Medulla oblongata (tissue), 1 donor: Measurements from ENCODE around the gene EMILIN2.
"Not testable (repeated sequence)": the region's sequence is repeated elsewhere in the genome, so short reads cannot be mapped to it uniquely, and the experiment has no call there.

Source experiments
- DNase-seq: peaks from one replicate; pipeline ENCODE4 v3.0.0-alpha.2; 2015; ENCODE audit errors: extremely low spot score

EMILIN2 gene

DNA sequence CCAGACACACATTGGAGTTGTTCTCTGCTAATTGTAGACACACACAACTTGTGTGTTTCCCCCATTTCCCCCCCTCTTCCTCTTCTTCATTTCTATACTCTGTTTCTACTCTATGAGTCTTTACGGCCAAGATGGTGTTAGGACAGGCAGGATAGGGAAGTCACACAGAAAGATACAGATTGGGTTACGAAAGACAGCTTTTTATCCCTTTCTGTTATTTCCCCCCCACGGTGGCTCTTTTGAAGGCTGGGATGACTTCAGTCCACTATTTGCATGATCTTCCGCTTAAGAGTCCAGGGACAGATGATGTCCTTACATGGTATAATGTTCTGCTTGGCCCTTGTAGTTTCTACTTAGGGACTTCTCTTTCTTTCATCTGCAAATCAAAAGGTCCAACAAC, 1.6 kb upstream of the EMILIN2 start:
- DNase-seq, result no peak

DNA sequence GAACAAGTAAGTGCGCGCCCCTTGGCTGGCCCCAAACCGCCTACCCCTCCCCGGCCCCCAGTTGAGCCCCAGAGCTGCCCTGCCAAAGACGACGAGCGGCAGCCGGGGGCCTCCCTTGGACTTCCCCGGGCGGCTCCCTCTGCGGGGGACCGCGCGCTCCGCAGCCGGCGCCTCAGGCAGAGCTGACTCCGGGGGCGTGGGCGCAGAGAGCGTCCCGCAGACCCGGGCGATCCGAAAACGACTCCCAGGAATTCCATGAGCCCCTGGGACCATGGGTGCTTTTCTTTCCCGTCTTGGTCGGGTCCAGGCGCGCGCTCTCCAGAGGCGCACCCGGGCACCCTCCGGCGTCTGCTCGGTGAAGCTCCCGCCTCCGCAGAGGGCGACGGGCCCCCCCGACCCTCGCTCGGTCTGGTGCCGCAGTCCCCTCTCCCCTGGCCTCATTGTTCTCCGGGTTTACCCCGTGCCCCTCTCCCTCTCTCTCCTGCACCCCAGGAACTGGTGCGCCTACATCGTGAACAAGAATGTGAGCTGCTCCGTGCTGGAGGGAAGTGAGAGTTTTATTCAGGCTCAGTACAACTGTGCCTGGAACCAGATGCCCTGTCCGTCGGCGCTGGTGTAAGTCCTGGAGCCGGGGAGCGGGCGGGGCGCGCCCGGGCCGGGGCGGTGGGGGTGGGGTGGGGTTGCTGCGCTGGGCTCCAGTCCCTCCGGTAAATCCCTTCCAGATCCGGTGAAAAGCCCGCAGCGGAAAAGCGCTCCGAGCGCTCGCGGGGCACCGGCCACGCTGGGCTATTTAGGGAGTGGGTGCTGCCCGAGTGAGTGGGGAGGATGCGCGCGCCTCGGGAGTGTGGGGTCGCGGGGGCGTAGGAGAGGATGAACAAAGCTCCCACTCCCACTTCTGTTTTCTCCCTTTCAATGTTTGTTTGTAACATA, 776 bp downstream of the EMILIN2 start:
- DNase-seq, result no peak

DNA sequence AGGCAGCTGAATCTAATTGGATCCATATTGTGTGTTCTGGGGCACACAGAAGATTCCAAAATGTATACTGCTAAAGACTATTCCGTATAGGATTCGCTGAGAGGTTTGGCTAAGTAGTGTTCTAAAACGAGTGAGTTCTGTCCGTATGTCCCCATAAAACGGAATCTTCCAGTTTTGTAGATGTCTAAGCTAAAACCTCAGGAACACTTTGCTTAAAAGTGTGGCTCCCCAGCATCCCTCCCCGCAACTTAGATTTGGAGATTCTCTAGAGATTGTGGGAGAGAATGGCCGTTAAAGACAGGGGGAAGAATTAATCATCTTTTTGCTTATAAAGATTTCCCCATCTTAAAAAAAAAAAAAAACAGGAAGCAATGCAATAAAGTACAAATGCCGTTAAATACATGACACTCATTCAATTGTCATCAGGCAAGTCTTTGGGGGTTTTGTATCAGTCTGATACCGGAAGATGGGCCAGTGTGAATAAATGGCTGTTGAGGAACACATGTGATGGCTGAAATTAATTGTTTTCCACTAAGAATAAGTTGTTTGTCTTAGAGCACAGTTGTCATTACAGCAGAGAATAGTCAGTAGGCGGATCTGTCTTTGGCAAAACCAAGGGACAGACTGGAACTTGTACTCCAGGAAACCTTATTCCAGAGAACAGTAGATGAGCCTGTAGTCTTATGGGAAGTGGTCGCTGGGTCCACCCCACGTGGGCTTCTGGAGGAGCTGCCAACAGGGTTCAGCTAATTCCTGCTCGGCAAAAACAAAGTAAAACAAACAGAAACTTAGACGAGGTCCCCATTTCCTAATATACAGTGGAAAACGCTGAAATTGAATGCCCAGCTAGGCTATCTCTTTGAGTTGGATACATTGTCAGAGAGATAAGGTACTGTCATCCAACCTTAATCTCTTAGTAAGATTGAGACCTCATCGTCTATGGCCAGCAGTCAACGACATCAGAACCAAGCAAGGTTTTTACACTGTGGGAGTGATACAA, 1.7 kb downstream of the EMILIN2 start:
- peak; percentile 65 for DNase-seq

DNA sequence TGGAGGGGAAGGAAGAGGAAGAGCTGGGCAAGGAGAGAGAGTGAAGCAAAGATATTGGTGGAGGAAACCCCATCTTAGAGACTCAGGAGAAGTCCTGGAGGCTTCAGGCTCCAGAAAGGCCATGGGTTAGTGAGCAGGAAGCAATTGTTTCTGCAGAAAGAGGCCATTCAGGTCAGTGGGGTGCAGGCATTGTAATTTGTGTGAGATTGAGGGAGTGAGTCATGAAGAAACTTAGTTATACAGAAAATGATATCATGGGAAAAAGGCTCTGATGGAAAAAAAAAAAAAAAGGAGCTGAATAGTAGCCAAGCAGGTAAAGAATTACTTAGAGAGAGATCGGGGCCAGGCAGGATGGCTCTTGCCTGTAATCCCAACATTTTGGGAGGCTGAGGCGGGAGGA, 4.0 kb downstream of the EMILIN2 start:
- no peak for DNase-seq

DNA sequence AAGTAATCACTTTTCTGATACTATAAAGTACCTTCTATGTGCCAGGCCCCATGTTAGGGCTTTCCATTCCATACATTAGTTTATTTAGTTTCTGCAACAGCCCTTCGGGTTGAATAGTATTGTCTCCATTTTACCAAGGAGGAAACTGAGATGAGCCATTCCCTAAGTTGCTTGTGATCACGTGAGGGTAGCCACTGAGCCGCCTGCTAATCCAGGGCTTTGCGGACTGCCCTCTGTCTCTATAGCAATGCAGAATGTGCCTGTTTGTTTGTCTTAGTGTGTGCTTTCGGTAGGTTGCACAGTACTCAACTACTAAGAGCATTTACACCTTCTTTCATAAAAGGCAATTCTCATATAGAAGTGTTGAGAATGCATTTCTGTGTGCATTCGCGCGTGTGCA, 5.0 kb downstream of the EMILIN2 start:
- DNase-seq, result no peak

DNA sequence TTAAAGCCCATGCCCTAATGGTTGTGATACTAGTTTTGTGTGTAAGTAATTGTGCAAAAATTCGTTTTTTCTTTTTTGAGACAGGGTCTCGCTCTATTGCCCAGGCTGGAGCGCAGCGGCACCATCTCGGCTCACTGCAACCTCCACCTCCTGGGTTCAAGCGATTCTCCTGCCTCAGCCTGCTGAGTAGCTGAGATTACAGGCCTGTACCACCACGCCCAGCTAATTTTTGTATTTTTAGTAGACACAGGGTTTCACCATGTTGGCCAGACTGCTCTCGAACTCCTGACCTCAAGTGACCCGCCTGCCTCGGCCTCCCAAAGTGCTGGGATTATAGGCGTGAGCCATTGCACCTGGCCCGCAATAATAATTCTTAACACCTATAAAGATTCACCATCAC, 5.7 kb downstream of the EMILIN2 start:
- not testable (repeated sequence) for DNase-seq

DNA sequence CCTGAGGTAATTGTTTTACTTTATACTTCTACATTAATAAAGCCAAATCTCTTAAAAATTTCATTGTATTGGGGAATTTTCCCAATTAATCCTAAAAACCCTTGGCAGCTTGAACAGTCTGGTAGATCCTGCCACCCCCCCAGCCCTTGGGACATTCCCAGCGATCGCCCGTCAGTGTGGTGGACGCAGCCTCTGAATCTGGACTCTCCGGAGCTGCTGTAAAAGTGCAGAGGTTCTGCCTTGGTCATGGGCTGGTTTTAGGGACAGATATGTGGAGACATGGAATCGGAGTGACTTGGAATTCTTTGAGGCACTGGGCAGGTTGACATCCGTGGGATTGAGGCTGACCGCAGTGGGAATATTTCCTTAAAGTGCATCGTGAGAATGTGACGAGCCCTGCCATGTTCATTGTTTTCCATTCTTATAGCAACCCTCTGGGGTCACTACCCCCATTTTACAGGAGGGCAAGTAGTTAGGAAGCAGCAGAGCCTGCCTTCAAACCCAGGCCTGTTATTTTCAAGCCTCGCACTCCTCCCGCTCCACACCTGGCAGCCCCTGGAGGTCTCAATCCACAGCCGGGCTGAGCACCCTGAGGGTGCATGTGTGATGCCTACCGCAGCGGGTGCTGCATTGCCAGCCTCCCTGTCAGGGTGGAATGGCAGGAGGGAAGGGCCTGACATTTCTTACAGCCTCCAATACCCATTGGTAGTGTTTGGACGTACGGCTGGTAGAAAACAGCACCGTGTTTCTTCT, 6.5 kb downstream of the EMILIN2 start:
- DNase-seq, result no peak

DNA sequence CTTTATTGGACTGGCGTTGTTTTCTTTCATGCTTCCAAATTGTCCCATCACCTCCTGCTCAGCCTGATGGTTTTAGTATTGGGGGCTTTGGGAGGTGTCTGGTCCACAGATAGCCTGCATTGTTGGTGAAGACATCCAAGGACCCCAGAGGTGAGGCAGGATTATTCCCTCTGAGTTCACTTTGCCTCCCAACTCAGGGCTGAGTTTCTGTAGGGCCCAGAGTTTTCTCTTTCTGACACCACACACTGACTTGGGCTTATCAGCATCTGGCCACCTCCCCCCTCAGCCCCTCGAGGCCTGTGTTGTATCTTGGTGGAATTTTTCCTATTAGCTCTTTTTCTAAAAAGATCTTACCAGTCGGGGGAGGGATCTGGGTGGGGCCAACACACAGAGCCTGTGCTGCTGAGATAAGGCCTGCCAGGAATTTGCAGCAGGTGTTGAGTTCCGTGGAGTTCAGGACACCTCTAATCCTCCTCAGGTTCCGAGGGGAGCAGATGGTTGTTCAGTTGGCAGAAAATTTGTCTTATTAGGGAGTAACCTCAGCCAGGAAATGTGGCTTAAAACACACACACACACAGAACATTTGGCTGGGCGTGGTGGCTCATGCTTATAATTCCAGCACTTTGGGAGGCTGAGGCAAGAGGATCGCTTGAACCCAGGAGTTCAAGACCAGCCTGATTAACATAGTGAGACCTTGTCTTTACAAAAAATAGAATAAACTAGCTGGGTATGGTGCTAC, 7.3 kb downstream of the EMILIN2 start:
- no peak for DNase-seq

DNA sequence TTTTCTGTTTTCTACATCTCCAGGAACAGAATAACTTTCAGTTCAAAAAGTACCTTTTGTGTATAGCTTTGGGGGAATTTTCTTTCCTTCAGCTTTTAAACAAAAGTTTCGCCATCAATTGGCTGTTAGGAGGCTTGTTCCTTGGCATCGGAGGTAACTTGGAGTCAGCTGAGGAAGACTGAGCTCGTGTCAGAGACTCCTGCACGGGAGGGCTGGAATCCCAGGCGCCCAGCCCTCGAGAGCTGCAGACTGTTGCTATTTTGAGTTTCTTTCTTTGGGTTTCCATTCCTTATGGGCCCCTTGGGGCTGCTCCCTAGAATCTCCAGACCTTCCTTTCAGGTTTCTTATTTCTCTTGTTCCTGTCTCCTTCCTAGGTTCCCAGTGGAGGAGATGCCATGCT, 8.1 kb downstream of the EMILIN2 start:
- no peak for DNase-seq

DNA sequence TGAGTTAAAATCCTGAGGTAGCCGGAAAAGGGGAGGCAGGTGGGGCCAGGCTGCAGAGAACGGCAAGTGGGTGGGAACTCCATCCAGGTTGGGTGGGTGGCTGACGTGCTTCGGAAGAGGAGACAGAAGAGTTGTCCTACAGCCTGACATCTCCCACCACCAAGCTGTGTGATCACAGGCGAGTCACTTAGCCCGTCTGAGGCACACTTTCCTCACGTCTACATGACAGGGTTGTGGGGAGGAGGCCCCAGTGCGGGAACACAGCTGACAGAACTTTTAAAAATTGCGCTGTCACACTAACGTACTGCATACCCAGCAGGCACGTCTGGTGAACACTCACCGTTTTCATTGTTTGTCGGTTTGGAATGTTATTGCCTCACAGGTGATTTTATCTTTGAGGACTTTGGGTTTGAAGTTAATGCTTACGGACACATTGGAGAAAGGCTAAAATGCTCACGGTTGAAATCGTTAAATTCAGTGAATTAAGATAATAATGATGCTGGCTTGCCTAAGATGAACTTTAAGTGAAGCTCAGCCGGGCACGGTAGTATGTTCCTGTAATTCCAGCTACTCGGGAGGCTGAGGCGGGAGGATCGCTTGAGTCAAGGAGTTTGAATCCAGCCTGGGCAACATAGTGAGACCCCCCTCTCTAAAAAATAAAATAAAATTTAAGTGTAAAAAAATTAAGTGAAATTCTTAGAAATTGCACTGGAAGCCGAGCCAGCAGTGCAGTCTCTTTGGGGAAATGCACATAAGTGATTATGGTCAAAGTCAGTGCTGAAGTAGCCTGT, 8.9 kb downstream of the EMILIN2 start:
- DNase-seq, result no peak

DNA sequence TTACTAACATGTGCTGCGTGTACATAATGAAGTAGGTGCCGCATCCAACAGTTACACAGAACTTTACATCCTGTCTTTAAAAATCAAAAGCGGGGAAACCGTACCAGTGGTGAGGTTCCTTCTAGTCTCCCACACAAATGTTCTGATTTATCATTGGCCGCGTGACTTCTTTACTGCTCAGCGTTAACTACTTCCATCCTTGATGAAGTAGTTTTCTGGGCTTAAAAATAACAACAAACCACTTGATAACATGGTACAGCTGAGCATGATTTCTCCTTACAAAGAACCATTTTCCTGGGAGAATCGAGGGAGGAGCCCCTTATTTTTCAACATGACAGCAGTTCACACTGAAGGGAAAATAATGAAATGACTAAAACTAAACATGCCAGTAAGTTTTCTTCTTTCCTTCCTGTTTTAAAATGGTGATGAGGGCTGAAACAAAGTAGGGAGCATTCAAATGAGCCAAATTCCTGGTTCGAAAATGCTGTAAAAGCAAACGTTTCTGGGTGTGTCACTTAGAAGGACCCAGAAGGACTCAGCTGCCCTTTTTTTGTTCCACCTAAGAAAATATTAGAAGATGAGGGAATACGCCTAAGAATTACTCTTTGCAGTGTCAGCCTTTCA, 9.9 kb downstream of the EMILIN2 start:
- DNase-seq, result no peak

DNA sequence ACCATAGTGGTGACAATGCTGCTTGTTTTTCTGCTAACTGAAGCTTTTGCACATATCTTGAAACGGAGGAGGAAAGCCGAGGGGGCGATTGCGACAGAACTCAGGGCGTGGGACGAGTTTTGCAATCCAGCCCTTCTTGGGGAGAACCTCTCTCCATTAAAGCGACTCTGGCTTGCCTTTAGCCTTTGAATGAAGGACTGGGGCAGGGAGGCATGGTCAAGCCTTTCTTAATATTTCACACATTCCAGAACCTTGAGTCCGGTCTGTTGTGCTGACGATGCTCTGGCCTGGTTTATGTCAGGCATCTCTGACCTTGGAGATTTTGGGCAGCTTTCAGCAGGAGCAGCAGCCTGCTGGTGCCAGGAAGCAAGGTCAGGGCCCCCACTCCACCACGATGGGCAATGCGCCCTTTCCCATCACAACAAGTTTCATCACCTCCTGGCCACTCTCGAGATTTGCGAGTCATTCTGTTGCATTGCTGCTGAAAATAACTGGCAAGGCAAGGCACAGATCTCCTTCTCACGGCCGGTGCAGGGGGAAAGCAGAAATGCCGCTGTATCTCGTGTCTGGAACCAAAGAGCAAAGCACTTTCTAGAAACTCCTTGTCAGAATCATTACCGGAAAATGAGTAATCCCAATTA, 10.8 kb downstream of the EMILIN2 start:
- DNase-seq, result peak; percentile 56

DNA sequence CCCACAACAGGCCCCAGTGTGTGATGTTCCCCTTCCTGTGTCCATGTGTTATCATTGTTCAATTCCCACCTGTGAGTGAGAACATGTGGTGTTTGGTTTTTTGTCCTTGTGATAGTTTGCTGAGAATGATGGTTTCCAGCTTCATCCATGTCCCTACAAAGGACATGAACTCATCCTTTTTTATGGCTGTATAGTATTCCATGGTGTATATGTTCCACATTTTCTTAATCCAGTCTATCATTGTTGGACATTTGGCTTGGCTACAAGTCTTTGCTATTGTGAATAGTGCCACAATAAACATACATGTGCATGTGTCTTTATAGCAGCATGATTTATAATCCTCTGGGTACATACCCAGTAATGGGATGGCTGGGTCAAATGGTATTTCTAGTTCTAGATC, 13.6 kb downstream of the EMILIN2 start:
- DNase-seq, result not testable (repeated sequence)

DNA sequence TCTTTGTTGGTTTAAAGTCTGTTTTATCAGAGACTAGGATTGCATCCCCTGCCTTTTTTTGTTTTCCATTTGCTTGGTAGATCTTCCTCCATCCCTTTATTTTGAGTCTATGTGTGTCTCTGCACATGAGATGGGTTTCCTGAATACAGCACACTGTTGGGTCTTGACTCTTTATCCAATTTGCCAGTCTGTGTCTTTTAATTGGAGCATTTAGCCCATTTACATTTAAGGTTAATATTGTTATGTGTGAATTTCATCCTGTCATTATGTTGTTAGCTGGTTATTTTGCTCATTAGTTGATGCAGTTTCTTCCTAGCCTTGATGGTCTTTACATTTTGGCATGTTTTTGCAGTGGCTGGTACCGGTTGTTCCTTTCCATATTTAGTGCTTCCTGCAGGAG, 17.2 kb downstream of the EMILIN2 start:
- not testable (repeated sequence) for DNase-seq

DNA sequence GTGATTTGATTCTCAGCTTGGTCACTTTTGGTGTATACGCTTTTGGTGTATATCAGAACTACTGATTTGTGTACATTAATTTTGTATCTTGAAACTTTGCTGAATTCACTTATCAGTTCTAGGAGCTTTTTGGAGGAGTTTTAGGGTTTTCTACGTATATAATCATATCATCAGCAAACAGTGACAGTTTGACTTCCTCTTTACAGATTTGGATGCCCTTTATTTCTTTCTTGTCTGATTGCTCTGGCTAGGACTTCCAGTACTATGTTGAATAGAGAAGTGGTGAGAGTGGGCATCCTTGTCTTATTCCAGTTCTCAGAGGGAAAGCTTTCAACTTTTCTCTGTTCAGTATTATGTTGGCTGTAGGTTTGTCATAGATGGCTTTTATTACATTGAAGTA, 19.7 kb downstream of the EMILIN2 start:
- not testable (repeated sequence) for DNase-seq

DNA sequence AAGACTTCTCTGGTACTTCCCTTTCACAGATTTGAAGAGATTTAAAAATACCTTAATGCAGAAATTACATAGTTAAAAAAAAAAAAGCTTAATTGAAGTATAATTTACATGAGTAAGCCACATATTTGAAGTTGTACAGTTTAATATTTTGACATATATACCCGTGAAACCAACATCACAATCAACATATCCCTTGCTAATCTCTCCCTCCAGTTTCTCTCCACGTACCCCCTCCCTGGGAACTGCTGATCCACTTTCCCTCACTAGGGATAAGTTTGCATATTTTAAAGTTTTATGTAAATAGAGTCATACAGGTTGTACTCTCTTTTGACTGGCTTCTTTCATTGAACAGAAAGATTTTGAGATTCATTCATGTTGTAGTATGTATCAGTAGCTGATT, 22.4 kb downstream of the EMILIN2 start:
- DNase-seq, result no peak

DNA sequence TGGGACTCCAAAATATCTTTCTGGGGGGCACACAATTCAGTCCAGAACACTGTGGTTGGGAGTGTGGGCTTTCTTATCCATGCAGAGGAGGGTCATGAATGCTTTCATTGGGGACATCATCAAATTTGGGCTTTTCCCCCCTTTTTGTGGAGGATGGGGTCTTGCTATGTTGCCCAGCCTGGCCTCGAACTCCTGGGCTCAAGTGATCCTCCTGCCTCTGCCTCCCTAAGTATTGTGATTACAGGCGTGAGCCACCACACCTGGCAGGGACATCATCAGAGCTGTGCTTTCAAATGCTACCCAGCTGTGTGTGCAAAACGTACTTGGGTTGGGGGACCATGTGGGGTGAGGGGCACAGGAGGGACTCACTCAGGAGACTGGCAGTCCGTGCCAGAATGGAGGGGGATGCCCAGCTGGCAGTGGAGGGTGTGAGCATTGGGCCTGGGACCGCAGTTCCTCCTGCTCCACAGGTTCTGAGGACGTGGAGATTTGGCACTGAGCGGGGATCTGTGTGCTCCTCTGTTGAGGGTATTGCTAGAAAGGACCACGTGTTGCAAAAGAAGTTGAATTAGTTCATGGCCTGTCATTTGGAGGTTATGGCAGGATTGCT, 24.4 kb downstream of the EMILIN2 start:
- no peak for DNase-seq

DNA sequence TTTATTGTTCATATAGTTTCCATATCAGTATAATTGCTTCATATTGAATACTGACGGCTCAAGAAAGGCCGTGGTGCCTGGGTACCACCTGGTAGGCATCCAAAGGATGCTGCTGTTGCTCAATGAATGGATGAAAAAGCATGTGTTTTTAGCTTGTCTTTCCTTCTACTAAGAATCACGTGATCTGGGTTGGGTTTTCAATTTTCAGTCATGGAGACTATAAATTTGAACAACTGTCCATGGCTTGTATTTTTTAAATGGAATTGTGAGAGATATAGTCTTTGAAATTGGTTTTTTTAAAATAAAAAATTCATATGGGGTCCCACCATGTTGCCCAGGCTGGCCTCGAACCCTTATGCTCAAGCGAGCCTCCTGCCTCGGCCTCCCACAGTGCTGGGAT, 25.3 kb downstream of the EMILIN2 start:
- DNase-seq, result no peak

DNA sequence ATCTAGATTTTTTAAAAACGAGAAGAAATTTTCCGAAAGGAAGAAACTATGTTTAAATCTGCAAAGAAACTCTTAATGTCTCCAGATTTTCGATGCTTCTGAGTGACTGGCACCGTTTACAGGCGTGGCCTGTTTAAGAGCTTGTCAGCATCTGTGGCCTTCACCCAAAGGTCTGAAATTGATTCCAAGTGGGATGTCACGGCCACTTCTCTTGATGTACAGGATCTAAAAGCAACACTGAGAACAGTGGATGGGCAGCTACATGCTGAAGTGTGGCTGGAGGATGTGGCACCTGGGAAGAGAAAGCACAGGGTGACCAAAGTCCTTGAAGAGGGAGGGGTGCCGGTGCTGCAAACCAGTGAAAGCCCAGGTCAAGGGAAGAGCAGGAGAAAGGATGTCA, 28.0 kb downstream of the EMILIN2 start:
- DNase-seq, result no peak
